Activated CD8-positive, alpha-beta memory T cell treated with anti-CD3 and anti-CD28 coated beads for 48 hours (primary cell): ENCODE results near the gene OPRD1.

ENCODE experiments used
- DNase-seq, 3 experiments: peaks; one replicate each; pipeline ENCODE4 v3.0.0-alpha.2; 2020; ENCODE audit warnings: low read depth in 2 of 3, low spot score in 2 of 3

The OPRD1 gene

DNA sequence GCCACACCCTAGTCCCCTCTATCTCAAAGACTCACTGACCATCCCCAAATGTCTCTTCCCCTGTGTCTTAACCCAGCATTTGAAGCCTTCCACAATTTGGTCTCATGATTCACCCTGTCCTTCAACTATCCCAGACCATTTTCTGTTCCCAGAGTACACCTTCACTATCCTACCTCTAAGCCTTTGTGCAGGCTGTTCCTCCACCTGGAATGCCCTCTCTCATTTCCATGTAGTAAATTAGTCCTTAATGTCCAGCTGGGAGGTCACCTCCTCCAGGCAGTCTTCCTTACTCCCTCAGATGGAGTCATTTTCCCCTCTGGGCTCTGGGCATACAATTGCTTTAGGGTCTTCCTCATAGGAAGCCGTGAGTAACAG is 71.3 kb downstream of the OPRD1 start:
- no peak for DNase-seq

GRCh38 chr1:28885472-28885877 is 73.5 kb downstream of the OPRD1 start:
- DNase-seq = no peak

DNA sequence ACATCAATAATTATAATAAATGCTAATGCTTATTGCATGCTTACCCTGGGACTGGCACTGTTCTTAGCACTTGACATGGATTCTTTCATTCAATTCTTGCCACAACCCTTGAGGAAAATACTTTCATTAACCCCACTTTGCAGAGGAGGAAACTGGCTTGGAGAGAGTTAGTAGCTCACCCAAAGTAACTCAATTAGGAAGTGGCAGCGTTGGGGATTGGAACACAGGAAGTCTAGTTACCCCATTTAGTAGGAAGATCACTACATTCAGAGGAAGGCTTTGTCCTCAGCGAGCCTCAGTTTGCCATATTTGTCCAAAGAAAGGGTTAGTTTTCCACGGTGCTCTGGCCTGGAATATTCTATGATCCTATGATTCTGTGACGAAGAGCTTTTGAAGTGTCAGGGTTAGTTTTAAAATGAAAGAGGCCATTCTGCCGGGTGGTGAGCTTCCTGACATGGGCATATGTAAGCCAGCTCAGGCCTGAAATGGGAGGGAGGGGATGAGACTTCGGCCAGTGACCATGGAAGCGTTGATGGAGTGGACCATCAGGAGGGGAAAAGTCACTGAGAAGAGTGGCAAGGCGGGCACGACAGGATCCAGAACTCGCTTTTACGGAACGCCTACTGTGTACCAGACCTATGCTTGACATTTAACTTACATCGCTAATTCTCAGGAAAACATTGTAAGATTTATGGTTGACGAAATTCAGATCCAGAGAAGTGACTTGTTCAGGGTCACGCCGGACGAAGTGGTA is 74.2 kb downstream of the OPRD1 start:
- DNase-seq = no peak

DNA sequence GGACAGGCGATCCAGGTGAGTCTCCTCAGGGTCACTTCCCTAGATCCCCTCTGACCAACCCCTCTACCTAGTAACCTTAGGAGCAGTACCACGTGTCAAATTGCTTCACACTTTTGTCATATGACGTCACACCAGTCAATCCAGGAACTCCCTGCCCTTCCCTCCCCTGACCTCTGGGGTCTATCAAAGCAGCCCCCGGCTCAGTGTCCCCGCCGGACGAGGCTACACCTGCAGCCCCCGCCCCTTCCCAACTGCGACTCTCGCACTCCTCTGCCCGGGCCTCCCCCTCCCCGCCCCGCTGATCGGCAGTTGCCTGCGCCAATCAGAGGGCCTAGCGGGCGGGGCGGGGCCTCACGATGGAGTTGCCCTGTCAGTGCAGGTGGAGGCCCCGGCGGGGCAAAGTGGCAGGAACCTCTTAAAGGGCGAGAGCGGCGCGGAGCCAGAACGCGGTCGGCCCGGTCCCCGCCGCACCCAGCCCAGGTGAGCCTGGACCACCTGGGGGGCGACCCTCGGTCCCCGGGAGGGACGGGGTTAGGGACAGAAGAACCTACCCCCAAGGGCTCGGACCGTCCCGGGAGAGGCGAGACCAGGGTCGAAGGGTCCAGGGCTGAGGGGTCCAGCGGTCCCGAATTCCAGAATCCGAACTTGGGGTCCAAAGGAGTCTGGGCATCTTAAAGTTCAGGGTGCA is 74.9 kb downstream of the OPRD1 start:
- DNase-seq = peak; percentile 78 to 89 (median 78)

- DNase-seq = no peak
These were observed 75.5 kb downstream of the OPRD1 start for GRCh38 chr1:28887419-28887834.

GRCh38 chr1:28887835-28888682 is 76.1 kb downstream of the OPRD1 start:
- DNase-seq = no peak

DNA sequence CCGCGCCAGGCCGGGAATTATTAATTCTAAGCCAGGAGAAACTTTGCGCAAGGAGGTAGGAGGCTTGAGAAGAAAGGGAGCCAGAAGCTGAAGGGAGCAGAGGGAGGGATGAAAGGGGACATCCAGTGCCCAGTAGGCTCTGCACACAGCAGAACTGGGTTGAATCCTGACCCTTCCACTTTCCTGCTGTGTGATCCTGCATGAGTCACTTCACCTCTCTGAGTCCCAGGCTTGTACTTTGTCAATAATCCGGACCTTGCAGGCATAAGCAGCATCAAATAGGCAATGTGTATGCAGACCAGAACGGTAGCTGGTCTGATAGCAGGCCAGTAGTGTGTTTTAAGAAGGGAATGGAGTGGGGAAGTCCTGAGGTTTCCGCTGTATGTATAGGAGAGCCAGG is 76.9 kb downstream of the OPRD1 start:
- no peak for DNase-seq

DNA sequence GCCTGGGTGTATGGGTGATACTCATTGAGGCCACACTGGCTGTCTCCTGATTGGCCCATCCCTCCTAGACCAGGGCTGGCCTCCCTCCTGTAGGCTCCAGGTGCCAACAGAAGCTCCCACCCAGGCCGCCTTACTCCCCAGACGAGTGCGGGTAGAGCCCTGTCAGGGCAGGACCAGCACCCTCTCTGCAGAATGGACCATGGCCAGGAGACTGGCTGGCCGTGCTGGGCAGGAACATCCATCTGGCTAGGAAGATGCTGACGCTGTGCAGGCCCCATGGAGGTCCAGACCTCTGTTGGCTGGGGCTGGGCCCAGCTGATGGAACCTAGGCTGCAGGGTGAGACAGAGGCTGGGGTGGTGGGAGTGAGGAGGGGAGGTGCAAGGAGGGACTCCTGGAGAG is 77.4 kb downstream of the OPRD1 start:
- no peak for DNase-seq

DNA sequence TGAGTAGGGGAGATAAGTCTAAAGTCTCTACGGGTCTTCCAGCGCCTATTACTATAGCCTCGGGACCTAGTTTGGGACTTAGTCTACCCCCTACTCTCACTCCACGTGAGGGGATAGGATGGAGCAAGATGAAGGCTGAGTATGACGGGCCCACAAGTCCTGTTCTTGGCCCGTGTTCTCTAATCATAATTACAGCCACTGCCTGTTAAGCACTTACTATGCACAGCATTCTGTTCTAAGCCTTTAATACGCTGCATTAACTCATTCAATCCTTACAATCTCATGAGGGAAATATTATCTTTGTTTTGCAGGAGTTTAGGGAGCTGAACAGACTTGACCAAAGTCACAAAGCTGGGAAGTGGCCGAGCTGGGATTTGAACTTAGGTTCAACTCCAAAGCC is 78.5 kb downstream of the OPRD1 start:
- DNase-seq = no peak

- DNase-seq = no peak
These were observed 78.9 kb downstream of the OPRD1 start for GRCh38 chr1:28890836-28891235.

DNA sequence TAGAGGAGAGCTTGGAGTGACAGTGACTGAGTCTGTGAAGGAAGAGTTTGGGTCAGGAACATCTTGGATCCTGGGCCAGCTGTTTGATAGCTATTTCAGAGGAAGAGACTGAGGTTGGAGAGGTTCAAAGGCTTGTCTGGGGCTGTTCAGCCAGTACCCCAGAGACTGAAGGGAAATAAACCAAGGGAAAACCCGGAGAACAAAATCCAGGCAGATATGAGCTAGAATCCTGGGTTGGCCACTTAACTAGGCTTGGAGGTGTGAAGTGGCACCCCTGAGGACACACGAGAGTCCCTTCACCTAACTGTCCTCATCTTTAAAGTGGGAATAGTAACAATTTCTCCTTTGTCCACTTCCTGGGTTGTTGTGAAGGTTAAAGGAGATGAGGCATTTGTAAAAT is 79.3 kb downstream of the OPRD1 start:
- no peak for DNase-seq

GRCh38 chr1:28893403-28894102 is 81.6 kb downstream of the OPRD1 start:
- no peak for DNase-seq

DNA sequence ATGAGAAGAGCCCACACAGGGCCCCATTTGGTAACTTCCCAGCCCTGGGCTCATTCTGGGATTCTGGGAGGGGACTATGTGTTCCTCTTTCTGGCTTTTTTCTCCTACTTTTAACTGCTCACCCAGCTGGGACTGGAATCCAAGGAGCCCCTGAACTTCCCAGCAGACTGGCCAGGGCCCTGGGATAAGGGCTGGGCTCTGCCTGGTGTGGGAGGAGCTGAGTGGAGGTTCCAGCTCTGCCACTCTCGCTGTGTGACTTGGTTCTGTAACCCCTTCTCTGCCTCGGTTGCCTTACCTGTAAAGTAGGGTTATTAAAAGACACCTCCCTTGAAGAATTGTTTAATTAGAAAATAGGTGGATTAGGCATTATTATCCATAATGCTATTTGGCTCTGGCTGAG is 82.8 kb downstream of the OPRD1 start:
- no peak for DNase-seq

- no peak for DNase-seq
These were observed 84.1 kb downstream of the OPRD1 start for GRCh38 chr1:28895896-28896608.

DNA sequence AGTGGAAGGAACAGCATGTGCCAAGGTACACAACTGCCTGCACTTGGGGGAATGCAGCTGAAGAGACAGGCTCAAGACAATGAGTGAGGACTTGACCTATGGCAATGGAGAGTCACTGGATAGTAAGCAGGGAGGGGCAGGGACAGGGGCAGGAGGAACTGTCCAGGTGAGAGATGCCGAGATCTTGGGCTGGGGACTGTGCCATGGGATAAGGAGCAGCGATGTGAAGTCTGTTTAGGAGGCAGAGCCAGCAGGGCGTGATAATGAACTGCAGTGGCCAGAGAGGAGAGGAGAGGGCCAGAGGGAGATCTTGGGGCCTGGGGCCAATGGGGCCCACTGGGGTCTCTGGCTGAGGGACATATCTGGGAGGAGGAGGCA is 84.6 kb downstream of the OPRD1 start:
- no peak for DNase-seq

- no peak for DNase-seq
These were observed 85.8 kb downstream of the OPRD1 start for GRCh38 chr1:28897789-28898188.

- DNase-seq = no peak
These were observed 86.5 kb downstream of the OPRD1 start for GRCh38 chr1:28898405-28898881.

GRCh38 chr1:28899267-28899666 is 87.3 kb downstream of the OPRD1 start:
- DNase-seq = no peak

GRCh38 chr1:28900562-28900961 is 88.6 kb downstream of the OPRD1 start:
- DNase-seq = no peak

GRCh38 chr1:28902738-28903137 is 90.8 kb downstream of the OPRD1 start:
- DNase-seq = no peak
